Measurements from ENCODE around the gene RILPL1. TPM values are rescaled to one million over a fixed set of nuclear protein-coding genes. Genes with fewer than 3 reads are reported as not detected.

Gene RILPL1
- total and polyA plus RNA-seq, 2 of the 4 experiments (the other 2 are of a cell fraction): 11.1 to 19.8 TPM

DNA sequence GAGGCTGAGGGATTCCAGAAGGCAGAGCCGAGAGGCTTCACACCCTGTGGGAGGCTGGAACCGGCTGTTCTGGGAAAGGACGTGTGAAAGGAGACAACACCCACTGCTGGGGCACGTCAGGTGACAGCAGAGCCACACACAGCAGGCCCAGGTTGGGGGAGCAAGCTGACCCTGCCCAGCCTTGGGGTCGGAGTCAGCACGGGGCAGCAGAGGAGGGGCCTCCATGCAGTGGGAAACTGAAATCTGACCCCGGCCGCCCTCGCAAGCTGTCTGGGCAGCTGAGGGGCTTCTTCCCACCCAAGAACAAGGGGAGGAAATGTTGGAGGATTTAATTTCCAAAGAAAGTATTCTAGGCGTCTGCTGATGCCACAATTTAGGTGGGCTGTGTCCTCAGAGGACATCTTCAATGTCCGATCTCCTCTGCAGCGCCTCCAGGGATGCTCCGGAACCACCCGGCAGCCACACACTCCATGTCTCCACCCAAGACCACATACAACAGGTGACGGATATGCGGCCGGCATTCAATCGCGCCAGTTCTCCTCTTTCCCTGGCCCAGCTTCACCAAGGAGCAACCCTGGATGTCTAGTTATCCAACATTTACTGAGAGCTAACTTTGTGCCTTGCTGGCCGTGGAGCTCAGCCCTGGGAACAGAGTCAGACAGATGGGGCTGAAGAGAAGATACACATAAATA lies 44.8 kb downstream of the RILPL1 start:
- no peak overlapping the region for H2BK5ac ChIP-seq (ENCODE audit: low read depth, low read length, poor library complexity, severe bottlenecking)
- H3K4me1 ChIP-seq (ENCODE audit: control insufficient read depth, insufficient read depth, low read length): no peaks in the 10 kb centered on the region
- H3K4me2 ChIP-seq (ENCODE audit: low read depth, low read length): no peak overlapping the region
- no peaks in the 10 kb centered on the region for H4K20me1 ChIP-seq (ENCODE audit: insufficient read depth, low read length)
- H3K9me1 ChIP-seq (ENCODE audit: insufficient read depth, low read length): no peaks in the 10 kb centered on the region
- H4K8ac ChIP-seq (ENCODE audit: low read depth in 2 of 2, low read length in 2 of 2): no peak overlapping the region
- no peak overlapping the region for H2AFZ ChIP-seq (replicated peaks; ENCODE audit: low read length, poor library complexity)
- H3K27ac ChIP-seq (ENCODE audit: insufficient read depth, low read length): no peak overlapping the region
- no peaks in the 10 kb centered on the region for H3K27me3 ChIP-seq (ENCODE audit: control insufficient read depth, insufficient read depth, low read length)
- H2BK20ac ChIP-seq (ENCODE audit: low read depth, low read length): no peak overlapping the region
- CTCF ChIA-PET: no interaction called here
- POLR2A ChIA-PET (ENCODE audit: unreplicated experiment): no interaction called here
- H3K14ac ChIP-seq (replicated peaks; ENCODE audit: low read depth, low read length): no peak overlapping the region
- no peak overlapping the region for H2BK15ac ChIP-seq (ENCODE audit: low read depth, low read length)
- H2BK120ac ChIP-seq (ENCODE audit: low read depth, low read length): no peak overlapping the region
- no peak overlapping the region for H2AK9ac ChIP-seq (replicated peaks; ENCODE audit: low read depth, low read length, poor library complexity)
- intact Hi-C loops (cut with micrococcal nuclease): no loop called here
- no peak overlapping the region for H3K9ac ChIP-seq (ENCODE audit: low read depth, low read length)
- DNase-seq: no peak
- no peak overlapping the region for H4K91ac ChIP-seq (ENCODE audit: insufficient read depth, low read depth, low read length)
- in situ Hi-C loops (cut with MboI; ENCODE audit: low sequenced_read_pairs): no loop called here
- no peak overlapping the region for H3K56ac ChIP-seq (ENCODE audit: extremely low read depth, insufficient read depth, low read length)
- H2AK5ac ChIP-seq (ENCODE audit: low read depth, low read length): no peak overlapping the region
- no peak overlapping the region for H3K23ac ChIP-seq (ENCODE audit: low read depth, low read length)
- no TSS peak for BruUV-seq (replicated peaks)
- peaks cover 10% of the 10 kb centered on the region for H3K36me3 ChIP-seq (ENCODE audit: control insufficient read depth, insufficient read depth, low read length)
- WGBS, 2 experiments (ENCODE audit: extremely low coverage in 2 of 2, insufficient read length in 1 of 2): 63% methylated on average over 3 of the region's 20 CpGs; no CpG with 5 or more reads in 1 of the 2 experiments
- H3K9me3 ChIP-seq (ENCODE audit: control insufficient read depth, insufficient read depth, low read length): no peaks in the 10 kb centered on the region
- H3K18ac ChIP-seq (ENCODE audit: low read depth, low read length): no peak overlapping the region
- dilution Hi-C loops (cut with HindIII; ENCODE audit: low sequenced_read_pairs, unreplicated experiment): no loop called here
- no peak overlapping the region for H4K5ac ChIP-seq (ENCODE audit: low read depth, low read length)
- H3K4ac ChIP-seq (ENCODE audit: low read depth, low read length): no peak overlapping the region
- ATAC-seq (ENCODE audit: low read depth): no peak
- no peak for TF ChIP-seq NFE2L2 (IDR thresholded peaks at IDR 0.05; ENCODE audit: low read depth, low read length)
- TF ChIP-seq RFX5 (IDR thresholded peaks at IDR 0.05; ENCODE audit: low read depth, low read length): no peak
- TF ChIP-seq, protein P1, sequence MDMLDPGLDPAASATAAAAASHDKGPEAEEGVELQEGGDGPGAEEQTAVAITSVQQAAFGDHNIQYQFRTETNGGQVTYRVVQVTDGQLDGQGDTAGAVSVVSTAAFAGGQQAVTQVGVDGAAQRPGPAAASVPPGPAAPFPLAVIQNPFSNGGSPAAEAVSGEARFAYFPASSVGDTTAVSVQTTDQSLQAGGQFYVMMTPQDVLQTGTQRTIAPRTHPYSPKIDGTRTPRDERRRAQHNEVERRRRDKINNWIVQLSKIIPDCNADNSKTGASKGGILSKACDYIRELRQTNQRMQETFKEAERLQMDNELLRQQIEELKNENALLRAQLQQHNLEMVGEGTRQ (IDR thresholded peaks at IDR 0.05; ENCODE audit: low read depth, low read length): no peak
- no peak for TF ChIP-seq MXI1 (IDR thresholded peaks at IDR 0.05; ENCODE audit: borderline replicate concordance, low read depth, low read length)
- TF ChIP-seq, protein P2, sequence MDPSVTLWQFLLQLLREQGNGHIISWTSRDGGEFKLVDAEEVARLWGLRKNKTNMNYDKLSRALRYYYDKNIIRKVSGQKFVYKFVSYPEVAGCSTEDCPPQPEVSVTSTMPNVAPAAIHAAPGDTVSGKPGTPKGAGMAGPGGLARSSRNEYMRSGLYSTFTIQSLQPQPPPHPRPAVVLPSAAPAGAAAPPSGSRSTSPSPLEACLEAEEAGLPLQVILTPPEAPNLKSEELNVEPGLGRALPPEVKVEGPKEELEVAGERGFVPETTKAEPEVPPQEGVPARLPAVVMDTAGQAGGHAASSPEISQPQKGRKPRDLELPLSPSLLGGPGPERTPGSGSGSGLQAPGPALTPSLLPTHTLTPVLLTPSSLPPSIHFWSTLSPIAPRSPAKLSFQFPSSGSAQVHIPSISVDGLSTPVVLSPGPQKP (IDR thresholded peaks at IDR 0.05; ENCODE audit: borderline replicate concordance, low read depth, low read length): no peak
- no peak for TF ChIP-seq FOS (IDR thresholded peaks at IDR 0.05; ENCODE audit: low read depth, low read length)
- no peak for TF ChIP-seq CEBPB (IDR thresholded peaks at IDR 0.05; ENCODE audit: low read depth, low read length)
- H3K79me1 ChIP-seq (ENCODE audit: low read depth in 1 of 2, low read length in 2 of 2): no peaks in the 10 kb centered on the region
- no peak overlapping the region for H3K4me3 ChIP-seq (ENCODE audit: insufficient read depth, low read depth, low read length)
